Measurements from ENCODE around the gene ADAP1. TPM values are rescaled to one million over a fixed set of nuclear protein-coding genes. Genes with fewer than 3 reads are reported as not detected.
A peak's percentile ranks its signal among the peaks of the same experiment; 100 is the strongest.

The ADAP1 gene
- total RNA-seq, 1 donor from 2014 or later: 26.9 TPM

- no peak for DNase-seq (ENCODE audit: low read depth)
- TF ChIP-seq CTCF (IDR thresholded peaks at IDR 0.05; ENCODE audit: insufficient read depth, low read length, severe bottlenecking): no peak
- H3K27me3 ChIP-seq (ENCODE audit: control insufficient read depth, insufficient read depth, low read length): no peaks in the 10 kb centered on the region
- no peak overlapping the region for H3K4me3 ChIP-seq (ENCODE audit: low read depth, low read length)
- H3K36me3 ChIP-seq (ENCODE audit: control insufficient read depth, insufficient read depth, low read length): peaks cover 20% of the 10 kb centered on the region
- no peak for FAIRE-seq
These were observed 86.3 kb downstream of the ADAP1 start for GRCh38 chr7:868189-868486.

- TF ChIP-seq CTCF (IDR thresholded peaks at IDR 0.05; ENCODE audit: insufficient read depth, low read length, severe bottlenecking): no peak
These were observed 86.9 kb downstream of the ADAP1 start for GRCh38 chr7:867406-868188.

GRCh38 chr7:867001-867405, 87.5 kb downstream of the ADAP1 start:
- Histone ChIP-seq H3K36me3 (ENCODE audit: control insufficient read depth, insufficient read depth, low read length) (peaks cover 21% of the 10 kb centered on the region), H3K27me3 (ENCODE audit: control insufficient read depth, insufficient read depth, low read length) (no peaks in the 10 kb centered on the region), H3K4me3 (ENCODE audit: low read depth, low read length) (no peak overlapping the region)
- FAIRE-seq: no peak
- no peak for TF ChIP-seq CTCF (IDR thresholded peaks at IDR 0.05; ENCODE audit: insufficient read depth, low read length, severe bottlenecking)
- DNase-seq (ENCODE audit: low read depth): no peak

More at GRCh38 chr7:867406-868188, 86.9 kb downstream of the ADAP1 start:
- peak; percentile 13 for FAIRE-seq
- Histone ChIP-seq H3K36me3 (ENCODE audit: control insufficient read depth, insufficient read depth, low read length) (peaks cover 20% of the 10 kb centered on the region), H3K4me3 (ENCODE audit: low read depth, low read length) (no peak overlapping the region), H3K27me3 (ENCODE audit: control insufficient read depth, insufficient read depth, low read length) (no peaks in the 10 kb centered on the region)
- peak; percentile 59 for DNase-seq (ENCODE audit: low read depth)

GRCh38 chr7:865921-866320, 88.6 kb downstream of the ADAP1 start:
- Histone ChIP-seq H3K36me3 (ENCODE audit: control insufficient read depth, insufficient read depth, low read length) (peaks cover 28% of the 10 kb centered on the region), H3K27me3 (ENCODE audit: control insufficient read depth, insufficient read depth, low read length) (no peaks in the 10 kb centered on the region), H3K4me3 (ENCODE audit: low read depth, low read length) (no peak overlapping the region)
- no peak for TF ChIP-seq CTCF (IDR thresholded peaks at IDR 0.05; ENCODE audit: insufficient read depth, low read length, severe bottlenecking)
- no peak for DNase-seq (ENCODE audit: low read depth)
- FAIRE-seq: peak; percentile 36

GRCh38 chr7:863106-863505, 91.4 kb downstream of the ADAP1 start:
- Histone ChIP-seq H3K27me3 (ENCODE audit: control insufficient read depth, insufficient read depth, low read length) (no peaks in the 10 kb centered on the region), H3K36me3 (ENCODE audit: control insufficient read depth, insufficient read depth, low read length) (peaks cover 24% of the 10 kb centered on the region), H3K4me3 (ENCODE audit: low read depth, low read length) (no peak overlapping the region)
- TF ChIP-seq CTCF (IDR thresholded peaks at IDR 0.05; ENCODE audit: insufficient read depth, low read length, severe bottlenecking): no peak
- DNase-seq (ENCODE audit: low read depth) (no peak), FAIRE-seq (no peak)

- no peak for TF ChIP-seq CTCF (IDR thresholded peaks at IDR 0.05; ENCODE audit: insufficient read depth, low read length, severe bottlenecking)
- FAIRE-seq (no peak), DNase-seq (ENCODE audit: low read depth) (no peak)
- H3K36me3 ChIP-seq (ENCODE audit: control insufficient read depth, insufficient read depth, low read length): peaks cover 29% of the 10 kb centered on the region
- H3K27me3 ChIP-seq (ENCODE audit: control insufficient read depth, insufficient read depth, low read length): no peaks in the 10 kb centered on the region
- H3K4me3 ChIP-seq (ENCODE audit: low read depth, low read length): no peak overlapping the region
These were observed 92.3 kb downstream of the ADAP1 start for GRCh38 chr7:862157-862556.
